OCI-LY1 (cell line): ENCODE results near the gene TNFAIP3.

Experiments
- EZH2 ChIP-seq: fragments of 200-600 bp; sonication (generic), shearing (Covaris generic); IDR thresholded peaks from 2 replicates; pipeline ENCODE4 v1.8.0; 2017; ENCODE audit warnings: borderline replicate concordance, mixed run types, mild to moderate bottlenecking, antibody characterized with exemption, low read length, moderate library complexity, mixed read lengths
- TF ChIP-seq, protein P1 (sequence below): fragments of 200-600 bp; sonication (generic), shearing (Covaris generic); IDR thresholded peaks from 2 replicates; pipeline ENCODE4 v1.5.1; 2017; ENCODE audit warnings: mild to moderate bottlenecking, antibody characterized with exemption, low read length, moderate library complexity, mixed read lengths

DNA sequence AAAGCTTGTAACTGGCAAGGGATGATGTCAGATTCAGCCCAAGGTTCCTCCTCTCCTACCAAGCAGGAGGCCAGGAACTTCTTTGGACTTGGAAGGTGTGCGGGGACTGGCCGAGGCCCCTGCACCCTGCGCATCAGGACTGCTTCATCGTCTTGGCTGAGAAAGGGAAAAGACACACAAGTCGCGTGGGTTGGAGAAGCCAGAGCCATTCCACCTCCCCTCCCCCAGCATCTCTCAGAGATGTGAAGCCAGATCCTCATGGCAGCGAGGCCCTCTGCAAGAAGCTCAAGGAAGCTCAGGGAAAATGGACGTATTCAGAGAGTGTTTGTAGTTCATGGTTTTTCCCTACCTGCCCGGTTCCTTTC lies 14.4 kb downstream of the TNFAIP3 start:
- TF ChIP-seq, protein P1, sequence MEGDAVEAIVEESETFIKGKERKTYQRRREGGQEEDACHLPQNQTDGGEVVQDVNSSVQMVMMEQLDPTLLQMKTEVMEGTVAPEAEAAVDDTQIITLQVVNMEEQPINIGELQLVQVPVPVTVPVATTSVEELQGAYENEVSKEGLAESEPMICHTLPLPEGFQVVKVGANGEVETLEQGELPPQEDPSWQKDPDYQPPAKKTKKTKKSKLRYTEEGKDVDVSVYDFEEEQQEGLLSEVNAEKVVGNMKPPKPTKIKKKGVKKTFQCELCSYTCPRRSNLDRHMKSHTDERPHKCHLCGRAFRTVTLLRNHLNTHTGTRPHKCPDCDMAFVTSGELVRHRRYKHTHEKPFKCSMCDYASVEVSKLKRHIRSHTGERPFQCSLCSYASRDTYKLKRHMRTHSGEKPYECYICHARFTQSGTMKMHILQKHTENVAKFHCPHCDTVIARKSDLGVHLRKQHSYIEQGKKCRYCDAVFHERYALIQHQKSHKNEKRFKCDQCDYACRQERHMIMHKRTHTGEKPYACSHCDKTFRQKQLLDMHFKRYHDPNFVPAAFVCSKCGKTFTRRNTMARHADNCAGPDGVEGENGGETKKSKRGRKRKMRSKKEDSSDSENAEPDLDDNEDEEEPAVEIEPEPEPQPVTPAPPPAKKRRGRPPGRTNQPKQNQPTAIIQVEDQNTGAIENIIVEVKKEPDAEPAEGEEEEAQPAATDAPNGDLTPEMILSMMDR, result no peak
- no peak for TF ChIP-seq EZH2
